HFF-Myc (cell line): Measurements from ENCODE around the gene SLC35A2.

ENCODE experiments used
- DNase-seq: peaks from one replicate; pipeline ENCODE4 v3.0.0-alpha.2; 2011; ENCODE audit warnings: low read depth; ENCODE audit errors: extremely low read depth
- H3K4me3 ChIP-seq: replicated peaks from 2 replicates; pipeline ENCODE4 v1.5.1; 2011; ENCODE audit warnings: low read depth, mild to moderate bottlenecking, control low read depth, low read length
- TF ChIP-seq, protein P1 (sequence below): IDR thresholded peaks from 2 replicates; pipeline ENCODE4 v1.5.1; 2012; ENCODE audit warnings: mild to moderate bottlenecking, low read depth, low read length, control low read depth; ENCODE audit errors: missing control alignments

SLC35A2 gene

DNA sequence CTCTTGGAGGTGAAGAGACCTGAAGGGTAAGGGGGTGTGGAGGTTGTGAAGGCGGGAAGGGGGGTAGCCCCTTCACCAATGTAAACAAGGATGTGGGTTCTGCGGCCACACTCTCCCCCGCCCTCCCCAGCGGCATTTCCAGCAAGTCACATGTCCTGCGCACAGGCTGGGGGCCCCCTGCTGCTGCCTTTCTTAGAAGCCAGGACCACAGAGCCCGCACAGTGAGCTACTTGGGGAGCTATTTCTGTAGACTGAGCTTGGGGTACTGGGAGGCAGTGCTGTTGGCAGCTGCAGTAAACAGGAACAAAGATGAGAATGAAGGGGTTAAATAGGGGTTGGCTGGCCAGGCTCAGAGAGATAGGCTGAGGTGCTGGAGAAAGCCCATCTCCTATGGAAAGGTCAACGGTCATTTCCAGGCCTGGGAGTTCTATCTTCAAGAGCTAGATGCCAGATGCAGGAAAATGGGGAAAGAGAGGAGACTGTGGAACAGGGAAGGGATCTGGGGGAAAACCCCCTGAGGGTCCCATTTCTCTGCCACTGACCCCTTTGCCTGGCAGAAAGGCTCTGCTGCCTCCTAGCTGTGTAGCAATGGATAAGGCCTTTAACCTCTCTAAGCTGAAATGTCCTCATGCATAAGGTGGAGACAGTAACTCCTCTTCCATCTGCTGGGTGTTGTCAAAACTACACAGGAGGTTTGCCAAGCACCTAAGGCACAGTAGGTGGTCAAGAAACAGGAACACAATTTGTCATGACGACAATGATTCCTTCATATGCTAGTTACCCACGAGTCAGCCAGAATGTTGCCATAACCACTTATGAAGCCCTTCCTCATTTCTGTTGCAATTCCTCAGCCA is 25.8 kb upstream of the SLC35A2 start:
- H3K4me3 ChIP-seq, result no peak overlapping the region
- no peak for DNase-seq
- TF ChIP-seq, protein P1, sequence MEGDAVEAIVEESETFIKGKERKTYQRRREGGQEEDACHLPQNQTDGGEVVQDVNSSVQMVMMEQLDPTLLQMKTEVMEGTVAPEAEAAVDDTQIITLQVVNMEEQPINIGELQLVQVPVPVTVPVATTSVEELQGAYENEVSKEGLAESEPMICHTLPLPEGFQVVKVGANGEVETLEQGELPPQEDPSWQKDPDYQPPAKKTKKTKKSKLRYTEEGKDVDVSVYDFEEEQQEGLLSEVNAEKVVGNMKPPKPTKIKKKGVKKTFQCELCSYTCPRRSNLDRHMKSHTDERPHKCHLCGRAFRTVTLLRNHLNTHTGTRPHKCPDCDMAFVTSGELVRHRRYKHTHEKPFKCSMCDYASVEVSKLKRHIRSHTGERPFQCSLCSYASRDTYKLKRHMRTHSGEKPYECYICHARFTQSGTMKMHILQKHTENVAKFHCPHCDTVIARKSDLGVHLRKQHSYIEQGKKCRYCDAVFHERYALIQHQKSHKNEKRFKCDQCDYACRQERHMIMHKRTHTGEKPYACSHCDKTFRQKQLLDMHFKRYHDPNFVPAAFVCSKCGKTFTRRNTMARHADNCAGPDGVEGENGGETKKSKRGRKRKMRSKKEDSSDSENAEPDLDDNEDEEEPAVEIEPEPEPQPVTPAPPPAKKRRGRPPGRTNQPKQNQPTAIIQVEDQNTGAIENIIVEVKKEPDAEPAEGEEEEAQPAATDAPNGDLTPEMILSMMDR, result no peak

DNA sequence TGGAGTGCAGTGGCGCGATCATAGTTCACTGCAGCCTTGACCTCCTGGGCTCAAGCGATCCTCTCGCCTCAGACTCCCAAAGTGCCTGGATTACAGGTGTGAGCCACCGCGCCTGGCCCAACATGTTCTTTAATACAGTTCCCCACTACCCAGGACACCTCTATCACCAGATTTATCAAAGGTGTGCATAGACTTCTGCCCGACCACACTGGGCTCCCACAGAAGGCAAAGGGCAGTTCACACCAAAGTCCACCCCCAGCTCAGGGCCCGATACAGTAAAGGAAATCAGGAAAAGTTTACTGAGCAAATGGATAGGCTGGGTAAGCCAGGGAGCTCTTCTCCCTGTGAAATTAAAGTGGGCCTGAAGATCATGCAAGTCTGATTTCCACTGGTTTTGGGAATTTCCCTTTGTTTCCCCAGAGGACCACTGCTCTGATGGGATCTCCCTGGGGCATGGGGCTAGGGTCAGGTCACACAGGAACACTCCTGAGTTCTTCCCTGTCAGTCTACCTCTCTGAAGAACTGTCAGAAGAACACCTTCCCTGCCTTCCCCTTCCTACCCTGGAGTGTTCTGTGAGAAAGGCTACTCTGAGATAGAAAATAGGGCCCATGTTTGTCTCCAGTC is 25.1 kb upstream of the SLC35A2 start:
- DNase-seq, result no peak
- TF ChIP-seq, protein P1, result no peak
- H3K4me3 ChIP-seq, result no peak overlapping the region

DNA sequence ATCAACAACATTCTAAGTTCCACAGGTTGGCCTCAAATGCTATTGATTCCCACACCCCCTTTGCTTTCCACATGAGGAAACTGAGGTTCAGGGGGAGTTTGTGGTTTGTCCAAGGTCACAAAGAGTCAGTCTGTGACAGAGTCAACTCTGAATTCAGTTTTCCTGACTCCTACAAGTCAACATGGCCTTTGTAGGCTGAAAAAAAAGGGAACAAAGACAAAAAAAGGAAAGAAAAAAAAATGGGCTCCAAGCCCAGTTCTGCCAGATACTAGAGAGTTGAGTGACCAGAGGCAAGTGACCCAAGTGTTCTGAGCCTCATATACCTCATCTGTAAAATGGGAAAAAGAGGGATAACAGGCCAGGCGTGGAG is 23.8 kb upstream of the SLC35A2 start:
- no peak overlapping the region for H3K4me3 ChIP-seq
- no peak for DNase-seq
- TF ChIP-seq, protein P1, result no peak

DNA sequence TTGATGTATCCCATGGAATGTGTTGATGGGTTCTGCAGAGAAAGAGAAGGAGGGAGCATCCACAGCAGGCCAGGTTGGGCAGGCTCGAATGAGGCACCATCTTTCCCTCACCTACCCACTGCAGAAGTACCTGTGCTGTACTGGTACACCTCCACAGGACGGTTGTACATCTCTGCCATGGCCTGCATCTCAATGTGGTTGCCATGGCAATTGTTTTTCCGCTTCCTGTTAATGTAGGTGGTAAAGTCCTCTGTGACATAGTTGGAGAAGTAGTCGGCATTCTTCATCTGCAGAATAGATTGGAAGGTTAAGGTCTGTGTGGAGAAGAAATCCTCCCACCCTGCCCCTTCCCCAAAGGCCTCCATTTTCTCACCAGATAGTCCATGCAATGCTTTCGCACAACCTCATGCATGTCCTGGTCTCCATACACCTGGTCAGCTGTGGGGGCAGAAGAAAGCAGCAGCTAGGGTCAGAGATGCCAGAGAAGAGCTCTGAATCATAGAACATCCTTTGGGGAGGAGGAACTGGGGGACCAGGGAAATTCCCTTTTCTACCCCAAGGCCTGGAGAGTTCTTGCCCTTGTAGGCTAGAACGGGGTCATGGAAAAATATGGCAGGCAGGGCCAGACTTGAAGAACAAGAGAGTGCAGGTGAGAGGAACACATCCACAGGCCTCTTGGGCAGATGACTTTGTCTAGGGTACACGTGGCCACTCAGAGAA is 23.3 kb upstream of the SLC35A2 start:
- DNase-seq, result no peak
- TF ChIP-seq, protein P1, result no peak
- no peak overlapping the region for H3K4me3 ChIP-seq

DNA sequence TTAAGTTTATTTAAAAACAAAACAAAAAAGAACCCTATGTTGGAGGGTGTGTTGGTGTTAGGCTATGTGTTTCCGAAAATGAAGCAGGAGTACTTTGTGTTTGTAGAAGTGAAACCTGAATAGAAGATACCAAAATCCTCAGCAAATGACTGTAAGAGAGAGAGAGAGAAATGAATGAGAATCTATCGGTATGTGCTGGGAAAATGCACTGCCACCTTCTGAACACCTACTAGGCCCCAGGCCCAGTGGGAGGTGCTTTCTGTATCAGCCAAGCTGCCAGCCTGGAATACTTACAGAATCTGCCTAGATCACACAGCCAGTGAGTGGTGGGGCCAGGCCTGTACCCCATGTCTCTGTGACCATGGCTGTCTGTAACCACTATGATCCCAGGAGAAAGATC is 22.3 kb upstream of the SLC35A2 start:
- TF ChIP-seq, protein P1, result no peak
- no peak overlapping the region for H3K4me3 ChIP-seq
- DNase-seq, result no peak

DNA sequence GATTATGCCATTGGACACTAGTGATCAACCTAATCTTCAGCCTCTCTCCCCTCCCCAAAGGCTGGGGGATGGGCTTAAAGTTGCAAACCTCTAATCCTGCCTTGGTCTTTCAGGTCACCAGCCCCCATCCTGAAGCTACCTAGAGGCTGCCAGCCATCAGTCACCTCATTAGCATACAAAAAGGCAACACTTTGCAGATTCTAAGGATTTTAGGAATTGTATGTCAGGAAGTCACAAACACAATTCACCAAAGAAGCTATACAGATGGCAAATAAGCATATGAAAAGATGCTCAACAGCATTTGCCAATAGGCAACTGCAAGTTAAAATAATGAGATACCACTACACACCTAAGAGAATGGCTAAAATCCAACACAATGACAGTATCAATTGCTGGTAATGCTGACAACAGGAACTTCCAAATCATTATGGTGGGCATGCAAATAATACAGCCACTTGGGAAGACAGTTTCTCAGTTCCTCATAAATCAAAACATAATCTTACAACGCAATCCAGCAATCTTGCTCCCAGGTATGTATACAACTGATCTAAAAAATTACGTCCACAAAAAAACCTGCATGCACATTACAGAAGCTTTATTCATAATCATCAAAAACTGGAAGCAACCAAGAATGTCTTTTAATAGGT is 16.4 kb upstream of the SLC35A2 start:
- TF ChIP-seq, protein P1, result no peak
- H3K4me3 ChIP-seq, result no peak overlapping the region
- no peak for DNase-seq
